Spleen (tissue), 7 donors: ENCODE measurements around the gene INPP5B.

Source experiments
- CTCF ChIP-seq, 11 experiments: fragments of 200-600 bp in 7 of 11; fragments of 450-650 bp in 4 of 11; sonication (generic) in 4 of 11; IDR thresholded peaks in 8 of 11; conservative IDR thresholded peaks in 3 of 11; 1 replicate in 7 of 11; 2 replicates in 4 of 11; pipeline versions ENCODE4 v1.4.0 to v1.8.0; 2016 to 2021; ENCODE audit warnings: antibody characterized with exemption in 11 of 11, inconsistent platforms in 4 of 11, mild to moderate bottlenecking in 1 of 11
- POLR2AphosphoS5 ChIP-seq, 3 donors: sonication (generic); formaldehyde crosslinking; IDR thresholded peaks; one replicate each; pipeline ENCODE4 v1.5.1; 2017; ENCODE audit warnings: antibody characterized with exemption in 3 of 3
- donor health status: DM: no; HTN: no; CAD: no; lungs with moderate emphysema.
- donor health status: DM: no; HTN: no; CAD: no.
- donor health status: DM: no; HTN: no; CAD: no.

GRCh38 chr1:37932759-37933158 is 14.1 kb downstream of the INPP5B start:
- TF ChIP-seq CTCF (IDR thresholded peaks at IDR 0.05 in 8 of 11, conservative IDR thresholded peaks at IDR 0.05 in 3 of 11) = no peak
- no peak for TF ChIP-seq POLR2AphosphoS5 (IDR thresholded peaks at IDR 0.05)
